Measurements from ENCODE around the gene CHSY1. TPM values are rescaled to one million over a fixed set of nuclear protein-coding genes. Genes with fewer than 3 reads are reported as not detected.

CHSY1 gene
- total and polyA plus RNA-seq, 10 of the 15 experiments (the other 5 are each of a cell fraction or from before 2014, with no cell fraction given) = 1.4 to 31.2 (median 10.5) TPM

- TF ChIP-seq ZNF687 (IDR thresholded peaks at IDR 0.05) (peak; percentile 33; the same call in 1 of the 2 replicates), MEF2A (IDR thresholded peaks at IDR 0.05; ENCODE audit: insufficient read depth, low read depth, low read length) (0 out of 2 replicates have a peak, but pooled peaks have one; percentile 31), IKZF1 (conservative IDR thresholded peaks at IDR 0.05) (peak; percentile 86), POLR2AphosphoS2 (IDR thresholded peaks at IDR 0.05; ENCODE audit: low read depth, low read length) (no peak), SIN3A (IDR thresholded peaks at IDR 0.05; ENCODE audit: low read depth, low read length) (no peak), SP1 (IDR thresholded peaks at IDR 0.05; ENCODE audit: low read depth, low read length) (peak; percentile 46), STAT3 (IDR thresholded peaks at IDR 0.05; ENCODE audit: low read depth, low read length) (no peak), ESRRA (IDR thresholded peaks at IDR 0.05; ENCODE audit: low read length) (no peak), EP300 (IDR thresholded peaks at IDR 0.05; ENCODE audit: borderline replicate concordance in 1 of 2, control insufficient read depth in 1 of 2, low read depth in 2 of 2, low read length in 2 of 2) (peak; percentile 68 to 71), SMAD1 (IDR thresholded peaks at IDR 0.05; ENCODE audit: low read depth, partially characterized antibody) (no peak), MLLT1 (IDR thresholded peaks at IDR 0.05) (peak; percentile 55; the same call in 1 of the 2 replicates), EGR1 (IDR thresholded peaks at IDR 0.05; ENCODE audit: borderline replicate concordance in 1 of 2, low read depth in 2 of 2, low read length in 2 of 2) (peak in 1 of 2 experiments; percentile 44; a peak in 1 of 3 replicates), CHD2 (IDR thresholded peaks at IDR 0.05; ENCODE audit: borderline replicate concordance, low read depth, low read length) (peak; percentile 52; the same call in 1 of the 2 replicates)
These were observed 116.2 kb downstream of the CHSY1 start (continued) for GRCh38 chr15:101135532-101136166.

Measured in GM12878 (cell line).